Bronchial epithelial cell (primary cell): Measurements from ENCODE around the gene FGGY. TPM values are rescaled to one million over a fixed set of nuclear protein-coding genes. Genes with fewer than 3 reads are reported as not detected.
"Not testable (repeated sequence)": the region's sequence is repeated elsewhere in the genome, so short reads cannot be mapped to it uniquely, and the experiment has no call there.

Experiments used
- DNase-seq: peaks from one replicate; pipeline ENCODE4 v3.0.0-alpha.2; 2010; ENCODE audit warnings: low read depth
- FAIRE-seq: peaks from 2 replicates; lab custom pipeline; 2011; peaks lifted over from hg19 to GRCh38; lab: Jason Lieb, UNC
- H3K27me3 ChIP-seq: 2 replicates; pipeline ENCODE4 v1.5.1; 2011; ENCODE audit warnings: low read length; ENCODE audit not compliant: control insufficient read depth, insufficient read depth
- H3K36me3 ChIP-seq: 2 replicates; pipeline ENCODE4 v1.5.1; 2011; ENCODE audit warnings: low read length; ENCODE audit not compliant: control insufficient read depth, insufficient read depth
- H3K4me3 ChIP-seq: 2 replicates; pipeline ENCODE4 v1.5.1; 2011; ENCODE audit warnings: mild to moderate bottlenecking, low read depth, low read length, control low read depth
- CTCF ChIP-seq: IDR thresholded peaks from 2 replicates; pipeline ENCODE4 v1.5.1; 2011; ENCODE audit warnings: mild to moderate bottlenecking, moderate library complexity, low read length, control low read depth, inconsistent platforms; ENCODE audit not compliant: insufficient read depth, severe bottlenecking
- total RNA-seq: library from RNA; depleted of rRNA; stranded (reverse); fragments of >200 nt; gene quantifications from 2 replicates; pipeline ENCODE4 v1.2.1, GENCODE V29; 2014

The FGGY gene
- total RNA-seq, 1 donor from 2014 or later: 20.0 TPM

GRCh38 chr1:59730759-59731478 lies 434.0 kb downstream of the FGGY start:
- no peaks in the 10 kb centered on the region for H3K27me3 ChIP-seq
- no peaks in the 10 kb centered on the region for H3K36me3 ChIP-seq
- peak; percentile 73 for FAIRE-seq
- no peak overlapping the region for H3K4me3 ChIP-seq
- DNase-seq: peak; percentile 96
- TF ChIP-seq CTCF: no peak

GRCh38 chr1:59731591-59731990 lies 434.7 kb downstream of the FGGY start:
- no peak for DNase-seq

GRCh38 chr1:59732214-59732955 lies 435.5 kb downstream of the FGGY start:
- Histone ChIP-seq H3K36me3 (no peaks in the 10 kb centered on the region), H3K4me3 (no peak overlapping the region), H3K27me3 (no peaks in the 10 kb centered on the region)
- TF ChIP-seq CTCF: no peak
- DNase-seq (no peak), FAIRE-seq (no peak)

More at GRCh38 chr1:59731591-59731990, 434.7 kb downstream of the FGGY start:
- Histone ChIP-seq H3K4me3 (no peak overlapping the region), H3K27me3 (no peaks in the 10 kb centered on the region), H3K36me3 (no peaks in the 10 kb centered on the region)
- TF ChIP-seq CTCF: no peak
- FAIRE-seq: no peak

GRCh38 chr1:59733443-59734141 lies 436.7 kb downstream of the FGGY start:
- Histone ChIP-seq H3K4me3 (no peak overlapping the region), H3K36me3 (no peaks in the 10 kb centered on the region), H3K27me3 (no peaks in the 10 kb centered on the region)
- TF ChIP-seq CTCF: no peak
- no peak for FAIRE-seq
- DNase-seq: no peak

GRCh38 chr1:59735927-59736326 lies 439.0 kb downstream of the FGGY start:
- not testable (repeated sequence) for DNase-seq, H3K4me3 ChIP-seq, H3K27me3 ChIP-seq, FAIRE-seq, H3K36me3 ChIP-seq

- Histone ChIP-seq H3K27me3 (no peaks in the 10 kb centered on the region), H3K36me3 (no peaks in the 10 kb centered on the region), H3K4me3 (no peak overlapping the region)
- no peak for FAIRE-seq
- DNase-seq: no peak
- no peak for TF ChIP-seq CTCF
These were observed 439.9 kb downstream of the FGGY start for GRCh38 chr1:59736744-59737143.
